EH (cell line): ENCODE data around the gene GRAMD1A.
"Not testable (repeated sequence)": the region's sequence is repeated elsewhere in the genome, so short reads cannot be mapped to it uniquely, and the experiment has no call there.

ENCODE experiments used
- DNase-seq: peaks from one replicate; pipeline ENCODE4 v3.0.0-alpha.2; 2015; ENCODE audit warnings: low read depth

The GRAMD1A gene

GRCh38 chr19:35004517-35005255 lies 4.6 kb downstream of the GRAMD1A start:
- DNase-seq, result no peak

GRCh38 chr19:35005256-35005977 lies 5.3 kb downstream of the GRAMD1A start:
- DNase-seq, result no peak

- DNase-seq, result not testable (repeated sequence)
Measured at GRCh38 chr19:35006007-35006341, 5.9 kb downstream of the GRAMD1A start.

GRCh38 chr19:35006342-35006998 lies 6.3 kb downstream of the GRAMD1A start:
- peak; percentile 82 for DNase-seq

GRCh38 chr19:35006999-35007365 lies 6.9 kb downstream of the GRAMD1A start:
- DNase-seq, result no peak

- not testable (repeated sequence) for DNase-seq
Measured at GRCh38 chr19:35007427-35007826, 7.3 kb downstream of the GRAMD1A start.

- DNase-seq, result no peak
Measured at GRCh38 chr19:35008891-35009341, 8.8 kb downstream of the GRAMD1A start.

GRCh38 chr19:35009424-35010415 lies 9.6 kb downstream of the GRAMD1A start:
- no peak for DNase-seq

- no peak for DNase-seq
Measured at GRCh38 chr19:35011091-35011689, 11.1 kb downstream of the GRAMD1A start.

- no peak for DNase-seq
Measured at GRCh38 chr19:35011737-35012682, 11.9 kb downstream of the GRAMD1A start.

- DNase-seq, result peak; percentile 51
Measured at GRCh38 chr19:35013041-35013819, 13.1 kb downstream of the GRAMD1A start.

- DNase-seq, result no peak
Measured at GRCh38 chr19:35013820-35014754, 14.0 kb downstream of the GRAMD1A start.

GRCh38 chr19:35014774-35015173 lies 14.7 kb downstream of the GRAMD1A start:
- not testable (repeated sequence) for DNase-seq

GRCh38 chr19:35015270-35015953 lies 15.3 kb downstream of the GRAMD1A start:
- no peak for DNase-seq

- no peak for DNase-seq
Measured at GRCh38 chr19:35015954-35016351, 15.8 kb downstream of the GRAMD1A start.

GRCh38 chr19:35017507-35017906 lies 17.4 kb downstream of the GRAMD1A start:
- no peak for DNase-seq

- DNase-seq, result no peak
Measured at GRCh38 chr19:35018379-35018778, 18.3 kb downstream of the GRAMD1A start.

GRCh38 chr19:35019144-35019543 lies 19.0 kb downstream of the GRAMD1A start:
- DNase-seq, result no peak
